ENCODE data around the gene ZZZ3. TPM values are rescaled to one million over a fixed set of nuclear protein-coding genes. Genes with fewer than 3 reads are reported as not detected.

Gene ZZZ3
- total RNA-seq, 2 donors from 2014 or later, result 26.0 to 100 TPM

DNA sequence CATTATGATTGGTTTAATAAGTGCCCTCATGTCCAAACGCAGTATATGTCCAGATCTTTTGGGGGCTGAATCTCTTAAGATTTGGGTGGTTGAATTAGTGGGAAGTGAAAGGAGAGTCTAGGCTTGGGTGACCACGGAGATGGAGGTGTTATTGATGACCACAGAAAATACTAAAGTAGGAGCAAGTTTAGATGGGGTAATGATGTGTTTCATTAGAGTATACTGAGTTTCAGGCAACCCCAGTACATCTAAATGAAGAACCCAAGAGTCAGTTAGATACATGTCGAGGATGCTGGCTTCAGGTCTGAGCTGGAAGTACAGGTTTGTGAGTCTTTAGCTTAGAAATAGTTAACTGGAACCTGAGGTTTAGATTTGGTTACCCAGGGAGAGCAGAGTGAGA, 6.5 kb upstream of the ZZZ3 start:
- TF ChIP-seq, protein P1, sequence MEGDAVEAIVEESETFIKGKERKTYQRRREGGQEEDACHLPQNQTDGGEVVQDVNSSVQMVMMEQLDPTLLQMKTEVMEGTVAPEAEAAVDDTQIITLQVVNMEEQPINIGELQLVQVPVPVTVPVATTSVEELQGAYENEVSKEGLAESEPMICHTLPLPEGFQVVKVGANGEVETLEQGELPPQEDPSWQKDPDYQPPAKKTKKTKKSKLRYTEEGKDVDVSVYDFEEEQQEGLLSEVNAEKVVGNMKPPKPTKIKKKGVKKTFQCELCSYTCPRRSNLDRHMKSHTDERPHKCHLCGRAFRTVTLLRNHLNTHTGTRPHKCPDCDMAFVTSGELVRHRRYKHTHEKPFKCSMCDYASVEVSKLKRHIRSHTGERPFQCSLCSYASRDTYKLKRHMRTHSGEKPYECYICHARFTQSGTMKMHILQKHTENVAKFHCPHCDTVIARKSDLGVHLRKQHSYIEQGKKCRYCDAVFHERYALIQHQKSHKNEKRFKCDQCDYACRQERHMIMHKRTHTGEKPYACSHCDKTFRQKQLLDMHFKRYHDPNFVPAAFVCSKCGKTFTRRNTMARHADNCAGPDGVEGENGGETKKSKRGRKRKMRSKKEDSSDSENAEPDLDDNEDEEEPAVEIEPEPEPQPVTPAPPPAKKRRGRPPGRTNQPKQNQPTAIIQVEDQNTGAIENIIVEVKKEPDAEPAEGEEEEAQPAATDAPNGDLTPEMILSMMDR (IDR thresholded peaks at IDR 0.05), result no peak
- TF ChIP-seq POLR2A (IDR thresholded peaks at IDR 0.05), result no peak
- 86 to 91% methylated on average over 3 of the region's 3 CpGs for WGBS, 2 donors
- Histone ChIP-seq H3K4me3 (no peak overlapping the region), H3K27me3 (no peaks in the 10 kb centered on the region), H3K9me3 (no peaks in the 10 kb centered on the region), H3K27ac (no peak overlapping the region), H3K4me1 (peaks cover 5% of the 10 kb centered on the region), H3K36me3 (replicated peaks in 1 of 2; ENCODE audit: insufficient read depth in 1 of 2, low read depth in 2 of 2) (no peaks in the 10 kb centered on the region)
- no peak for DNase-seq
- intact Hi-C loops (cut with DNase I), result no loop called here
- no peak for ATAC-seq

DNA sequence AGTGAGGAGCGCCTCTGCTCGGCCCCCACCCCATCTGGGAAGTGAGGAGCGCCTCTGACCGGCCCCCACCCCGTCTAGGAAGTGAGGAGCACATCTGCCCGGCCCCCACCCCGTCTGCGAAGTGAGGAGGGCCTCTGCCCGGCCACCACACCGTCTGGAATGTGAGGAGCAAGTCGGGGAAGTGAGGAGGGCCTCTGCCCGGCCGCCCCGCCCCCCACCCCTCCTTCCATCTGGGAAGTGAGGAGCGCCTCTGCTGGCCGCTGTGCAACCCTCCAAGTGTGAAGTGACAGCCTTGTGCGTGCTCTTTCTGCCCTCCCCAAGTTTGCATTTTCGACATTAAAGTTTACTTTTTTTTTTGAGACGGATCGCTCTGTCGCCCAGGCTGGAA, 5.1 kb upstream of the ZZZ3 start:
- TF ChIP-seq, protein P1 (IDR thresholded peaks at IDR 0.05), result peak in 6 of 7 experiments; percentile 5 to 55 (median 31)
- no peak for TF ChIP-seq POLR2A (IDR thresholded peaks at IDR 0.05)
- H3K4me3 ChIP-seq, result no peak overlapping the region
- DNase-seq (peak; percentile 34 to 59 (median 46)), ATAC-seq (no peak)
- intact Hi-C loops (cut with DNase I), result no loop called here
- H3K27me3 ChIP-seq, result no peaks in the 10 kb centered on the region
- no peaks in the 10 kb centered on the region for H3K9me3 ChIP-seq
- no peaks in the 10 kb centered on the region for H3K36me3 ChIP-seq (replicated peaks in 1 of 2; ENCODE audit: insufficient read depth in 1 of 2, low read depth in 2 of 2)
- no peak overlapping the region for H3K27ac ChIP-seq
- H3K4me1 ChIP-seq, result peaks cover 8% of the 10 kb centered on the region
- 36 to 38% methylated on average over 15 to 20 of the region's 21 CpGs for WGBS, 2 donors

DNA sequence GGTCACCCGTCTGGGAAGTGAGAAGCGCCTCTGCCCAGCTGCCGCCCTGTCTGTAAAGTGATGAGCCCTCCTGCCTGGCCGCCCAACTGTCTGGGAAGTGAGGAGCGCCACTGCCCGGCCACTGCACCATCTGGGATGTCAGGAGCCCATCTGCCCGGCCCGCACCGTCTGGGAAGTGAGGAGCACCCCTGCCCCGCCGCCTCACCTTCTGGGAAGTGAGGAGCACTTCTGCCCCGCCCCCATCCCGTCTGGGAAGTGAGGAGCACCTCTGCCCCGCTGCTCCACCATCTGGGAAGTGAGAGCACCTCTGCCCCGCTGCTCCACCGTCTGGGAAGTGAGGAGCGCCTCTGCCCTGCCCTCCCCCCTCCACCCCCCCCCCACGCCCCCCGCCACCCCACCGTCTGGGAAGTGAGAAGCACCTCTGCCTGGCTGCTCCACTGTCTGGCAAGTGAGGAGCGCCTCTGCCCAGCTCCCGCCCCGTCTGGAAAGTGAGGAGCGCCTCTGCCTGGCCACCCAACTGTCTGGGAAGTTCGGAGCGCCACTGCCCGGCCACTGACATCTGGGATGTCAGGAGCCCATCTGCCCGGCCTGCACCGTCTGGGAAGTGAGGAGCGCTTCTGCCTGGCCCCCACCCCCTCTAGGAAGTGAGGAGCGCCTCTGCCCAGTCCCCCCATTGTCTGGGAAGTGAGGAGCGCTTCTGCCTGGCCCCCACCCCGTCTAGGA, 4.5 kb upstream of the ZZZ3 start:
- DNase-seq, result peak in 2 of 4 donors; percentile 15 to 16
- no peak for TF ChIP-seq POLR2A (IDR thresholded peaks at IDR 0.05)
- TF ChIP-seq, protein P1 (IDR thresholded peaks at IDR 0.05), result no peak
- H3K4me1 ChIP-seq, result peaks cover 9% of the 10 kb centered on the region
- H3K27me3 ChIP-seq, result no peaks in the 10 kb centered on the region
- no peaks in the 10 kb centered on the region for H3K9me3 ChIP-seq
- no peak for ATAC-seq
- no peaks in the 10 kb centered on the region for H3K36me3 ChIP-seq (replicated peaks in 1 of 2; ENCODE audit: insufficient read depth in 1 of 2, low read depth in 2 of 2)
- no peak overlapping the region for H3K27ac ChIP-seq
- H3K4me3 ChIP-seq, result no peak overlapping the region
- 85 to 86% methylated on average over 18 to 26 of the region's 33 CpGs for WGBS, 2 donors
- intact Hi-C loops (cut with DNase I), result no loop called here

DNA sequence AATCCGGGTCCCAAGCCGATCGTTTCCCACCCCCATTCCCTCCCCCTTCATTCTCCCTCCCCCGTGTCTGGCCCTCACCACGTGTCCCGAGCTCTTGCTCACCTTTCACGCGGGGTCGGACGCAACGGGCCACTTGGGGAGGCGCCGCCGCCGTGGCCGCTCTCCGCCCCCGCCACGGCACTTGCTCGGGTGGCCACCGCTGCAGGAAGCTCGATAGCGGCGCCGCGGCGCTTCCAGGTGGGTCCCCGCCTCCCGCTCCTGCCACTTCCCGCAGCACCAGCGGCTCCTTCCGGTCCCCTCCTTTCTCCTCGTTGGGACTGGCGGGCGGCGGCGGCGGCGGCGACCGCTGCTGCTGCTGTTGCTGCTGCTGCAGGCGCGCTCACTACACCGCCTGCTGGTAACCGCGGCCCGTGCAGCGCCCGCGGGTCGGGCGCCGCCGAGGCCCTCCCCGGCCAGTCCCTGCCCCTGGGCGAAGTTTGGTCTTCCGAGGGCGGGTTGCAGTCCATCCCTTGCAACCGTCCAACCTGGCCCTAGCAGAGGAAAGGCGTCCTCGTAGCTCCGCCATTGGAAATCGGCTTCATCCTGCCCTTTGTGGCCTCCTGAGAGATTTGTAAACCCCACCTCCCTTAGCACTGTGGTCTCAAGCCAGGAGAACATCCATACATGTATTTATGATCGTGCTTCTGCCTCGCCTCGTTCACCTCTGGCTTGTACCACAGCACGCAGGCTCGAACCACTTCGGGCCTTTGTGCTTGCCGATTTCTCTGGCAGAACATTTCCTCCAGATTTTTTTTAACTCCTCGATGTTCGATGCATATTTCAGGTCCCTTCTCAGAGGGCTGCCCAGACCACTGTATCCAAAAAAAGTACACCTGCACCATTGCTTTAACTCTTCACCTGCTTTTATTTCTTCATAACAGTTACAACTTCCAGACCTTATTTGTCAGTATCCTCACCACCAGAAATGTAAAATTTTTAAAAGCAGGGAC, 996 bp upstream of the ZZZ3 start:
- 0 to 1% methylated on average over 15 to 69 of the region's 72 CpGs for WGBS, 2 donors
- H3K9me3 ChIP-seq, result no peaks in the 10 kb centered on the region
- H3K4me3 ChIP-seq, result peak overlapping the region; percentile 57 to 63
- intact Hi-C loops (cut with DNase I), result no loop called here
- no peaks in the 10 kb centered on the region for H3K27me3 ChIP-seq
- peak overlapping the region; percentile 77 to 97 (median 94) for H3K27ac ChIP-seq
- H3K4me1 ChIP-seq, result peaks cover 40% of the 10 kb centered on the region
- DNase-seq (peak; percentile 92 to 95 (median 94)), ATAC-seq (peak; percentile 88)
- TF ChIP-seq, protein P1 (IDR thresholded peaks at IDR 0.05), result peak; percentile 70 to 98 (median 89)
- peak; percentile 48 to 59 (median 57) for TF ChIP-seq POLR2A (IDR thresholded peaks at IDR 0.05)
- H3K36me3 ChIP-seq (replicated peaks in 1 of 2; ENCODE audit: insufficient read depth in 1 of 2, low read depth in 2 of 2), result no peaks in the 10 kb centered on the region
